AG09309 (cell line): ENCODE data around the gene RHOBTB1.
"Not testable (repeated sequence)": the region's sequence is repeated elsewhere in the genome, so short reads cannot be mapped to it uniquely, and the experiment has no call there.

Source experiments
- DNase-seq: peaks from one replicate; pipeline ENCODE4 v3.0.0-alpha.2; 2010; ENCODE audit warnings: low read depth
- H3K4me3 ChIP-seq: 2 replicates; pipeline ENCODE4 v1.5.1; 2011; ENCODE audit warnings: mild to moderate bottlenecking, low read depth, low read length, moderate library complexity; ENCODE audit not compliant: control insufficient read depth
- CTCF ChIP-seq: IDR thresholded peaks from 2 replicates; pipeline ENCODE4 v1.5.1; 2011; ENCODE audit warnings: mild to moderate bottlenecking, low read depth, low read length, inconsistent platforms; ENCODE audit not compliant: insufficient read depth, control insufficient read depth; ENCODE audit errors: missing control alignments

Gene RHOBTB1

GRCh38 chr10:60911216-60911615 lies 32.8 kb downstream of the RHOBTB1 start:
- no peak for DNase-seq
- no peak overlapping the region for H3K4me3 ChIP-seq
- TF ChIP-seq CTCF = no peak

GRCh38 chr10:60910543-60910942 lies 33.4 kb downstream of the RHOBTB1 start:
- TF ChIP-seq CTCF = no peak
- no peak overlapping the region for H3K4me3 ChIP-seq
- no peak for DNase-seq

- TF ChIP-seq CTCF = no peak
- no peak for DNase-seq
- no peak overlapping the region for H3K4me3 ChIP-seq
Measured at GRCh38 chr10:60908896-60909295, 35.1 kb downstream of the RHOBTB1 start.

GRCh38 chr10:60908031-60908430 lies 36.0 kb downstream of the RHOBTB1 start:
- no peak for TF ChIP-seq CTCF
- no peak for DNase-seq

GRCh38 chr10:60907236-60907635 lies 36.7 kb downstream of the RHOBTB1 start:
- DNase-seq = no peak
- TF ChIP-seq CTCF = no peak
- no peak overlapping the region for H3K4me3 ChIP-seq

More at GRCh38 chr10:60908031-60908430, 36.0 kb downstream of the RHOBTB1 start:
- H3K4me3 ChIP-seq = no peak overlapping the region

- DNase-seq, H3K4me3 ChIP-seq: not testable (repeated sequence)
Measured at GRCh38 chr10:60906825-60907224, 37.2 kb downstream of the RHOBTB1 start.

- TF ChIP-seq CTCF = no peak
- H3K4me3 ChIP-seq = no peak overlapping the region
- DNase-seq = no peak
Measured at GRCh38 chr10:60906411-60906810, 37.6 kb downstream of the RHOBTB1 start.
